Panc1 (cell line): ENCODE measurements around the gene UROC1. TPM values are rescaled to one million over a fixed set of nuclear protein-coding genes. Genes with fewer than 3 reads are reported as not detected.

Source experiments
- ATAC-seq: fragments of 200-7000 bp; cut with Tn5 transposase; 2 replicates; pipeline ENCODE4 v1.9.1; 2020; ENCODE audit warnings: mild to moderate bottlenecking, moderate library complexity
- BruUV-seq: library from RNA; stranded (reverse); fragments of 400-500 nt; replicated peaks from 2 replicates; lab custom pipeline; 2021; lab: Mats Ljungman, UMichigan
- CTCF ChIA-PET: fragments of 300-600 bp; sonication (Branson Sonifier 250); formaldehyde crosslinking; loops from one replicate; lab custom pipeline; 2022; ENCODE audit warnings: antibody characterized with exemption; lab: Charles Lee
- POLR2A ChIA-PET: fragments of 300-600 bp; sonication (Branson Sonifier 250); formaldehyde crosslinking; loops from one replicate; lab custom pipeline; 2022; ENCODE audit warnings: antibody characterized with exemption; lab: Charles Lee
- DNase-seq: peaks from one replicate; pipeline ENCODE4 v3.0.0-alpha.2; 2010; ENCODE audit warnings: low read depth, low spot score
- H3K27ac ChIP-seq: 2 replicates; pipeline ENCODE4 v1.5.1; 2011; ENCODE audit warnings: mild to moderate bottlenecking, low read length, inconsistent platforms
- H3K27me3 ChIP-seq: fragments of 200-500 bp; sonication (Bioruptor generic); 2 replicates; pipeline ENCODE4 v1.6.0; 2014; ENCODE audit warnings: low read length, inconsistent platforms; ENCODE audit not compliant: control insufficient read depth, insufficient read depth
- H3K36me3 ChIP-seq: fragments of 200-500 bp; sonication (Bioruptor generic); 2 replicates; pipeline ENCODE4 v1.5.1; 2014; ENCODE audit warnings: inconsistent platforms, mild to moderate bottlenecking, low read length, moderate library complexity; ENCODE audit not compliant: control insufficient read depth, insufficient read depth
- H3K4me1 ChIP-seq: 2 replicates; pipeline ENCODE4 v1.5.1; 2011; ENCODE audit warnings: inconsistent platforms, mild to moderate bottlenecking, low read length, moderate library complexity; ENCODE audit not compliant: control insufficient read depth, insufficient read depth
- H3K4me3 ChIP-seq, 2 experiments: 2 replicates each; pipeline ENCODE4 v1.5.1; 2011 to 2012; ENCODE audit warnings: low read depth in 2 of 2, low read length in 2 of 2, mild to moderate bottlenecking in 2 of 2, inconsistent platforms in 1 of 2, moderate library complexity in 1 of 2
- H3K9me3 ChIP-seq: fragments of 200-500 bp; sonication (Bioruptor generic); 2 replicates; pipeline ENCODE4 v1.5.1; 2014; ENCODE audit warnings: low read depth, mild to moderate bottlenecking, inconsistent platforms, low read length, moderate library complexity; ENCODE audit not compliant: control insufficient read depth, insufficient read depth
- POLR2AphosphoS5 ChIP-seq: IDR thresholded peaks from 2 replicates; pipeline ENCODE4 v1.6.1; 2012; ENCODE audit warnings: mild to moderate bottlenecking, low read depth, low read length, moderate library complexity
- SIN3A ChIP-seq: IDR thresholded peaks from 2 replicates; pipeline ENCODE4 v1.6.1; 2012; ENCODE audit warnings: low read depth, mild to moderate bottlenecking, low read length, moderate library complexity, borderline replicate concordance; ENCODE audit not compliant: insufficient read depth
- TCF7L2 ChIP-seq: IDR thresholded peaks from 2 replicates; pipeline ENCODE4 v1.6.1; 2011; ENCODE audit warnings: mild to moderate bottlenecking, low read depth, low read length, inconsistent platforms
- in situ Hi-C: cut with HindIII; loops from 2 replicates; pipeline ENCODE4 v1.10.0; 2016; ENCODE audit warnings: low sequenced_read_pairs, low pct_unique_long_range_greater_than_20kb
- intact Hi-C: fragments of 100-400 bp; cut with micrococcal nuclease; formaldehyde crosslinking; loops from one replicate; pipeline ENCODE4 v1.10.0; 2022; ENCODE audit not compliant: unreplicated experiment
- total RNA-seq: library from RNA; stranded (reverse); gene quantifications from one replicate; pipeline ENCODE4 v1.2.1, GENCODE V29; 2021; ENCODE audit not compliant: unreplicated experiment
- TF ChIP-seq, protein P1 (sequence below), 2 experiments: IDR thresholded peaks; 2 replicates each; pipeline ENCODE4 v1.6.1; 2011 to 2012; ENCODE audit warnings: low read depth in 2 of 2, control low read depth in 1 of 2, low read length in 1 of 2, mild to moderate bottlenecking in 1 of 2, moderate library complexity in 1 of 2; ENCODE audit not compliant: insufficient read depth in 1 of 2
- TF ChIP-seq, protein P2 (sequence below): fragments of 450-650 bp; IDR thresholded peaks from 2 replicates; pipeline ENCODE4 v1.5.1; 2017; ENCODE audit warnings: mild to moderate bottlenecking

UROC1 gene
- total RNA-seq, 1 experiment from 2014 or later = not detected

DNA sequence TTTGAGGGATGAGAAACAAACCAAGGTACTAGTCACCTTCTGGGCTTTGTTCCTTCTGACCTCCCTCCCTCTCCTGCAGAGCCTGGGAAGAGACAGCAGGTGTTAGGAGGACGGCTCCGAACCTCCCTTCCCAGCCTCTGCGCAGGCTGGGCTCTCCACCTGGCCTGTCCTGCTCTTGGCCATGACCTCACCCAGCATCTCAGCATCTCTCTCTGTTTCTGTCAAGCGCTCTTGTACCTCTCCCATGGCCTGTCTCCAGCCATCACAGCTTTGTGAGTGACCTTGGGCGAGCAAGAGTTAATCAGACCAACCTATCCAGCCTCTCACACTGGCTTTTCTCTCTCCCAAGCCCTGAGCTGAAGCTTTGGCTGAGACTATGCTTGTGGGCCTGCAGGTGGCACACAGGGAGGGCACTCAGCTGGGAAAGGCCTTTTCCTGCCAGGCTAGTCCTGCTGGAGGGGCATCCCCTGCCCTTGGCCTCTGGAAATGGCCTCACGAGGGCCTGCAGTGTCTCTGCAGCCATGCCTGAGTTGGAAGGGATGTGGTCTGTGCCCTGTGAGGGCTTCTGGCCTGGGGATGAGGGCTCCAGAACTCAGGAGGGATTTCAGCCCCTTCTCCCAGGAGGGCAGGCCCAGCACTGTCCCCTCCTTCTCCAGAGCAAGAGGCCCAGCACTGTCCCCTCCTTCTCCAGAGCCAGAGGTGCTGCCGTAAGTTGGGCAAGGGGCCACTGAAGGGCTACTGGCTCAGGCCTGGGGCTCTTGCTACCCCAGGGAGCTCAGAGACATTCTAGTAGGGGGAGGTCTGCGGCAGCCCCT lies 8.5 kb upstream of the UROC1 start:
- TF ChIP-seq, protein P1, sequence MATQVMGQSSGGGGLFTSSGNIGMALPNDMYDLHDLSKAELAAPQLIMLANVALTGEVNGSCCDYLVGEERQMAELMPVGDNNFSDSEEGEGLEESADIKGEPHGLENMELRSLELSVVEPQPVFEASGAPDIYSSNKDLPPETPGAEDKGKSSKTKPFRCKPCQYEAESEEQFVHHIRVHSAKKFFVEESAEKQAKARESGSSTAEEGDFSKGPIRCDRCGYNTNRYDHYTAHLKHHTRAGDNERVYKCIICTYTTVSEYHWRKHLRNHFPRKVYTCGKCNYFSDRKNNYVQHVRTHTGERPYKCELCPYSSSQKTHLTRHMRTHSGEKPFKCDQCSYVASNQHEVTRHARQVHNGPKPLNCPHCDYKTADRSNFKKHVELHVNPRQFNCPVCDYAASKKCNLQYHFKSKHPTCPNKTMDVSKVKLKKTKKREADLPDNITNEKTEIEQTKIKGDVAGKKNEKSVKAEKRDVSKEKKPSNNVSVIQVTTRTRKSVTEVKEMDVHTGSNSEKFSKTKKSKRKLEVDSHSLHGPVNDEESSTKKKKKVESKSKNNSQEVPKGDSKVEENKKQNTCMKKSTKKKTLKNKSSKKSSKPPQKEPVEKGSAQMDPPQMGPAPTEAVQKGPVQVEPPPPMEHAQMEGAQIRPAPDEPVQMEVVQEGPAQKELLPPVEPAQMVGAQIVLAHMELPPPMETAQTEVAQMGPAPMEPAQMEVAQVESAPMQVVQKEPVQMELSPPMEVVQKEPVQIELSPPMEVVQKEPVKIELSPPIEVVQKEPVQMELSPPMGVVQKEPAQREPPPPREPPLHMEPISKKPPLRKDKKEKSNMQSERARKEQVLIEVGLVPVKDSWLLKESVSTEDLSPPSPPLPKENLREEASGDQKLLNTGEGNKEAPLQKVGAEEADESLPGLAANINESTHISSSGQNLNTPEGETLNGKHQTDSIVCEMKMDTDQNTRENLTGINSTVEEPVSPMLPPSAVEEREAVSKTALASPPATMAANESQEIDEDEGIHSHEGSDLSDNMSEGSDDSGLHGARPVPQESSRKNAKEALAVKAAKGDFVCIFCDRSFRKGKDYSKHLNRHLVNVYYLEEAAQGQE (IDR thresholded peaks at IDR 0.05; ENCODE audit: insufficient read depth in 1 of 2, low read depth in 2 of 2, low read length in 1 of 2) = no peak
- TF ChIP-seq POLR2AphosphoS5 (no peak), SIN3A (no peak), TCF7L2 (no peak)
- TF ChIP-seq, protein P2, sequence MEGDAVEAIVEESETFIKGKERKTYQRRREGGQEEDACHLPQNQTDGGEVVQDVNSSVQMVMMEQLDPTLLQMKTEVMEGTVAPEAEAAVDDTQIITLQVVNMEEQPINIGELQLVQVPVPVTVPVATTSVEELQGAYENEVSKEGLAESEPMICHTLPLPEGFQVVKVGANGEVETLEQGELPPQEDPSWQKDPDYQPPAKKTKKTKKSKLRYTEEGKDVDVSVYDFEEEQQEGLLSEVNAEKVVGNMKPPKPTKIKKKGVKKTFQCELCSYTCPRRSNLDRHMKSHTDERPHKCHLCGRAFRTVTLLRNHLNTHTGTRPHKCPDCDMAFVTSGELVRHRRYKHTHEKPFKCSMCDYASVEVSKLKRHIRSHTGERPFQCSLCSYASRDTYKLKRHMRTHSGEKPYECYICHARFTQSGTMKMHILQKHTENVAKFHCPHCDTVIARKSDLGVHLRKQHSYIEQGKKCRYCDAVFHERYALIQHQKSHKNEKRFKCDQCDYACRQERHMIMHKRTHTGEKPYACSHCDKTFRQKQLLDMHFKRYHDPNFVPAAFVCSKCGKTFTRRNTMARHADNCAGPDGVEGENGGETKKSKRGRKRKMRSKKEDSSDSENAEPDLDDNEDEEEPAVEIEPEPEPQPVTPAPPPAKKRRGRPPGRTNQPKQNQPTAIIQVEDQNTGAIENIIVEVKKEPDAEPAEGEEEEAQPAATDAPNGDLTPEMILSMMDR = no peak
- Histone ChIP-seq H3K27me3 (peaks cover 8% of the 10 kb centered on the region), H3K4me3 (no peak overlapping the region), H3K4me1 (peaks cover 4% of the 10 kb centered on the region; the same call in 1 of the 2 replicates), H3K36me3 (no peaks in the 10 kb centered on the region), H3K9me3 (no peaks in the 10 kb centered on the region), H3K27ac (no peak overlapping the region)
- no peak for ATAC-seq
- in situ Hi-C loops (no loop called here), intact Hi-C loops (loop anchor here (10.0 kb wide), 1 partner anchor 139 kb away; no protein-coding TSS in a partner anchor)
- ChIA-PET CTCF (no interaction called here), POLR2A (no interaction called here)
- DNase-seq = no peak
- BruUV-seq = no TSS peak

DNA sequence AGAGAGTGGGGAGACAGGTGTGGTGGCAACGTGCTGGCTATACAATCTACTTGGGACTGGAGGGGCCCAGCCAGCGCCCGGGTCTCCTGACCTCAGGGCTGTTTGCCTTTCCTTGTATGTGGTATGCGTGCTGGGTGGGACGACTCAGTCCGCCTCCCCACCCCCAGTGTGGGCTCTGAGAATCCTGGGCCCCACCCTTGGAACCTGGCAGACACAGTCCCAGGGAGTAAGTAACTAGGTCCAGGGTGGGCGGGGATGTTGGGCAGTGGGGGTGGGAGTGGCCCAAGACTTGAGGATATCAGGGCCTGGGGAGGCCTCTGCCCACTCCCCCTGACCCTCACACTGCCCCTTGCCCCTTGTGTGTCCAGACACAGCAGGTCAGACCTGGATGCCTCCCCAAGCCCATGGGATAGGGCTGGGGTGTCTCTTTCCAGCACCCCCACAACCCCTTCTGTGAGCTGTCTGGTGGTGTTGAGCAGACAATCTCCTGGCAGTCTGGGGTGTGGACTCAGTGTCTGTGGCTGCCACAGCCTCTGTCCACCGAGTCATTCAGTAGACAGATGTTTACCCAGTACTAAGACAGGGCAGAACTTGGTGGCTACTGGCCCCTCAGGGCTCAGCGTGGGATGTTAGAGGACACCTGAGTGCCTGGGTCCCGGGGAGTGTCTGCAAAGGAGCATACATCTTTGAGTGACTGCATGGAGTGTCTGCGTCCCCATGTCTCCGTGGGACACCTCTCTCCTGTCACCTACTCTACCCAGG lies 7.7 kb upstream of the UROC1 start:
- in situ Hi-C loops = no loop called here
- ChIA-PET CTCF (no interaction called here), POLR2A (no interaction called here)
- no peak for TF ChIP-seq TCF7L2
- TF ChIP-seq, protein P1 (IDR thresholded peaks at IDR 0.05; ENCODE audit: insufficient read depth in 1 of 2, low read depth in 2 of 2, low read length in 1 of 2) = no peak
- no peak for TF ChIP-seq POLR2AphosphoS5
- TF ChIP-seq SIN3A = no peak
- TF ChIP-seq, protein P2 = no peak
- Histone ChIP-seq H3K27ac (no peak overlapping the region), H3K27me3 (peaks cover 8% of the 10 kb centered on the region), H3K4me3 (no peak overlapping the region), H3K36me3 (no peaks in the 10 kb centered on the region), H3K9me3 (no peaks in the 10 kb centered on the region), H3K4me1 (peaks cover 4% of the 10 kb centered on the region; the same call in 1 of the 2 replicates)
- DNase-seq = no peak
- no TSS peak for BruUV-seq
- ATAC-seq = no peak
- intact Hi-C loops = loop anchor here (10.0 kb wide), 1 partner anchor 140 kb away; no protein-coding TSS in a partner anchor
